HG02588 (cell line): ENCODE measurements around the gene TGM3.
"Not testable (repeated sequence)": the region's sequence is repeated elsewhere in the genome, so short reads cannot be mapped to it uniquely, and the experiment has no call there.

Experiments
- ATAC-seq: cut with Tn5 transposase; IDR thresholded peaks from one replicate; pipeline ENCODE4 v1.9.1; 2021; ENCODE audit warnings: mild to moderate bottlenecking, moderate library complexity; ENCODE audit not compliant: unreplicated experiment

Gene TGM3, protein sequence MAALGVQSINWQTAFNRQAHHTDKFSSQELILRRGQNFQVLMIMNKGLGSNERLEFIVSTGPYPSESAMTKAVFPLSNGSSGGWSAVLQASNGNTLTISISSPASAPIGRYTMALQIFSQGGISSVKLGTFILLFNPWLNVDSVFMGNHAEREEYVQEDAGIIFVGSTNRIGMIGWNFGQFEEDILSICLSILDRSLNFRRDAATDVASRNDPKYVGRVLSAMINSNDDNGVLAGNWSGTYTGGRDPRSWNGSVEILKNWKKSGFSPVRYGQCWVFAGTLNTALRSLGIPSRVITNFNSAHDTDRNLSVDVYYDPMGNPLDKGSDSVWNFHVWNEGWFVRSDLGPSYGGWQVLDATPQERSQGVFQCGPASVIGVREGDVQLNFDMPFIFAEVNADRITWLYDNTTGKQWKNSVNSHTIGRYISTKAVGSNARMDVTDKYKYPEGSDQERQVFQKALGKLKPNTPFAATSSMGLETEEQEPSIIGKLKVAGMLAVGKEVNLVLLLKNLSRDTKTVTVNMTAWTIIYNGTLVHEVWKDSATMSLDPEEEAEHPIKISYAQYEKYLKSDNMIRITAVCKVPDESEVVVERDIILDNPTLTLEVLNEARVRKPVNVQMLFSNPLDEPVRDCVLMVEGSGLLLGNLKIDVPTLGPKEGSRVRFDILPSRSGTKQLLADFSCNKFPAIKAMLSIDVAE

DNA sequence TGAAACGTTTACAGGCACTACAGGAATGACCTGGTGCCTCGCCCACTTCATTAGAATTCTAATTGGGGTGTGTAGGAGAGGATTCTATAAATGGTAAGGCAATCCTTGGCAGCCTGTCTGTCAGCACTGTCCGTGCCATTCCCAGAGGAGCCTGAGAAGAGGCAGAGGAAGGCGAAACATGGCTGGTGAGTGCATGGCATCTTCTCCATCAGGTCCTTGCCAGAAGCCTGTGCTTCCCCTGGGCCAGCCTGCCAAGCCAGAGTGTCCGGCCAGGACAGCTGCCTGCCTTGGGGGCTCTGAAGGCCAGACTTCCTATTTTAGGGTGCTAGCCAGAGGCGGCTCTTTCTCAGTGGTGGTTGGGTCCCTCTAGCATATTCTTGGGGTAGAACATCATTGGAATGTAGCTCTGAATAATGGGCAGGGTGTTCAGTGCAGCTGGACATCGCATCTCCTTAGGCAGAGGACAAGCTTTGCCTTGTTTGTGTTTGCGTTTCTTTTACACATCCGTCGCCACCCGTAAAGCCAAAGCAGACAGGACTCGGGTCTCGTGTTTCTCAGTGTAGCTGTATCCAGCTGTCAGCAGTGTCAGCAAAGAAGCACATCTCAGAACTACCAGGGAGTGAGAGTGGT lies at the start of gene TGM3:
TGM3 (plus strand) TSS at position 116 of the 630 bp plus-strand sequence; CDS start at position 179, 63 bp downstream.
- ATAC-seq, result no peak

DNA sequence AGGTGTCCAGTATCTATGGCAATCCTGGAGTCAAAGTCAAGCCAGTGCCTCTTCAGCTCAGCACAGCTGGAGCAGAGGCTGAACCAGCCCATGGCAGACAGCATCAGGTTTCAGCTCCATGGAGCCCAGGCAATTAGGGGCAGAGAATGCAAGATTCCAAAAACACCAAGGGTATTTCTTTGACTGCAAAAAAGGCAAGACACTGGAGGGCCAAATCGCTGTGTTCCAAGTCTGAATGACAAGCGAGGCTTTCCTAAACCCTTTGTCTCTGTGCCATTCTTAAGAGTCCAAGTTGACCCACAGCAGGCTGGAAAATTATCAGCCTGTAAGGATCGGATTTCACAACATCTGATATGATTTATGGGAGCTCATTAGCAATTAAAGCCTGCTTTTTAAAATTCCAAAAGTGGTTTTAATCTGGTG lies 49.7 kb upstream of the TGM3 start:
- ATAC-seq, result no peak

DNA sequence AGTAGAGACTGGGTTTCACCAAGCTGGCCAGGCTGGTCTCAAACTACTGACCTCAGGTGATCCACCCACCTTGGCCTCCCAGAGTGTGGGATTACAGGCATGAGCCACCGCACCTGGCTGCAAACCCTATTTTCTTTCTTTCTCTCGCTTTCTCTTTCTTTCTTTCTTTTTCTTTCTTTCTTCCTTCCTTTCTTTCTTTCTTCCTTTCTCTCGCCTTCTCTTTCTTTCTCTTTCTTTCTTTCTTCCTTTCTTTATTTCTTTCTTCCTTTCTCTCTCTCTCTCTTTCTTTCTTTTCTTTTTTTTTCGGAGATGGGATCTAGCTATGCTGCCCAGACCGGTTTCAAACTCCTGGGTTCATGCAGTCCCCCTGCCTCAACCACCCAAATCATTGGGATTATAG lies 47.0 kb upstream of the TGM3 start:
- no peak for ATAC-seq

- no peak for ATAC-seq
Observed at GRCh38 chr20:2249935-2250334, 45.9 kb upstream of the TGM3 start.

GRCh38 chr20:2252419-2252997 lies 43.3 kb upstream of the TGM3 start:
- ATAC-seq, result no peak

DNA sequence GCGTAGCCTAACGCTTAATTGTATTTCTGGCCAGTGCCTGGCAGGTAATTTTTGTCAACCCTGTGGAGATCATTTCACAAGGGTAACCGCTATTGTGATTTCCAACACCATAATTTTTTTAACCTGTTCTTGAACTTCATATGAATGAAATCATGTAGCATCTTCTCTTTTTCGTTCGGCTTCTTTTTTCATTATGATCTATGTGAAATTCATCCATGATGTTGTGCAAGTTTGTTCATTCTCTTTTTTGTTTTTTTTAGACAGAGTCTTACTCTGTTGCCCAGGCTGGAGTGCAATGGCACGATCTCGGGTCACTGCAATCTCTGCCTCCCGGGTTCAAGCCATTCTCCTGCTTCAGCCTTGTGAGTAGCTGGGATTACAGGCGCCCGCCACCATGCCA lies 42.5 kb upstream of the TGM3 start:
- ATAC-seq, result no peak

GRCh38 chr20:2254333-2254732 lies 41.5 kb upstream of the TGM3 start:
- no peak for ATAC-seq

DNA sequence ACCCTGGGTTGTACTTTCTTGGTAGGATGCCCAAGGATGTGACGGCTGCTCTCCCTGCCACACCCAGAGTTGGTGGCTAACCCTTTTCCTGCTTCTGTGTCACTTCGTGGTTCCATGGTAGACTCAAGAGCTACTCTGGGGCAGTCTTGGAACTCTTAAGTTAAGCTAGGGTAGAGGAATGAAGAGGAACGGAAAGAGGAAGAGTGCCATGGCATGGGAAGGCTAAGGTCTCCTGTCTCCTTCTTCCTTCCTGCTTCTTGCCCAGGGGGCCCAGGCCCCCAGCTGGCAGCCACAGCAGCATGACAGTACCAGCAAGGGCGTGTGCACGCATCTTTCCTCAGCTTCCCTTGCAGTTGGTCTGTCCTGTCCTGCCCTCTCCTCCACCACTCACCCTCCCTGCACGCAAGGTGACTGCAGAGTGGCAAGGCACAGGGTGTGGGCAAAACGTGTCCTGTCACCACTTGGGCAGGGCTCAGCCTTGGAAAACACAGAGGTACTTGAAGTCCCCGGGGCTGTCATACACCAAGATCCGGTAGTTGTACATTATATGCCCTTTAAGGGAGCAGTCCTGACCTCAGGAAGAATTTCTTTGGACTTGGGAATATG lies 39.8 kb upstream of the TGM3 start:
- no peak for ATAC-seq

GRCh38 chr20:2259731-2260130 lies 36.1 kb upstream of the TGM3 start:
- no peak for ATAC-seq

- no peak for ATAC-seq
Observed at GRCh38 chr20:2260250-2260649, 35.6 kb upstream of the TGM3 start.

DNA sequence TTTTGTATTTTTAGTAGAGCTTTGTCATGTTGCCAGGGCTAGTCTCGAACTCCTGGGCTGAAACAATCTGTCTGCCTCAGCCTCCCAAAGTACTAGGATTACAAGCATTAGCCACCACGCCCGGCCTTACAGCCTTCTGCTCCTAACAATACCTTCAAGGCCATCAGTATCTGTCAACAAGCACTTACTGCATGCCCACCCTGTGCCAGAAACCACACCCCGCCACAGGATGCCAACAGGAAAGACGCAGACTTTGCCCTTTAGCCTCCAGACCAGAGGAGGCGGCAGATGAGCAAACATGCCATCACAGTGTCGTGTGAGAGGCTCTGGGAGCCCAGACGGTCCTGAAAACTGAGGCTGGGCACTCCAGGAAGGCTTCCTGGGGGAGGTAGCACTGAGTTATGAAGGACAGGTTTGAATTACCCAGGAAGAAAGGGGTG lies 34.7 kb upstream of the TGM3 start:
- no peak for ATAC-seq

GRCh38 chr20:2261629-2262028 lies 34.2 kb upstream of the TGM3 start:
- no peak for ATAC-seq

- no peak for ATAC-seq
Observed at GRCh38 chr20:2264118-2264517, 31.7 kb upstream of the TGM3 start.

DNA sequence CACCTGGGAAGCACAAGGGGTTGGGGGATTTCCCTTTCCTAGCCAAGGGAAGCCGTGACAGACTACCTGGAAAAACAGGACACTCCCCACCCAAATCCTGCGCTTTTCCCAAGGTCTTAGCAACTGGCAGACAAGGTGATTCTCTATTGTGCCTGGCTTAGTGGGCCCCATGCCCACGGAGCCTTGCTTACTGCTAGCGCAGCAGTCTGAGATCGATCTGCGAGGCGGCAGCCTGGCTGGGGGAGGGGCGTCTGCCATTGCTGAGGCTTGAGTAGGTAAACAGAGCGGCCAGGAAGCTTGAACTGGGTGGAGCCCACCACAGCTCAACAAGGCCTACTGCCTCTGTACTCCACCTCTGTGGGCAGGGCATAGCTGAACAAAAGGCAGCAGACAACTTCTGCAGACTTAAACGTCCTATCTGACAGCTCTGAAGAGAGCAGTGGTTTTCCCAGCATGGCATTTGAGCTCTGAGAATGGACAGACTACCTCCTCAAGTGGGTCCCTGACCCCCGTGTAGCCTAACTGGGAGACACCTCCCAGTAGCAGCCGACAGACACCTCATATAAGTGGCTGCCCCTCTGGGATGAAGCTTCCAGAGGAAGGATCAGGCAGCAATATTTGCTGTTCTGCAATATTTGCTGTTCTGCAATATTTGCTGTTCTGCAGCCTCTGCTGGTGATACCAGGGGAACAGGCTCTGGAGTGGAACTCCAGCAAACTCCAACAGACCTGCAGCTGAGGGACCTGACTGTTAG lies 31.0 kb upstream of the TGM3 start:
- ATAC-seq, result not testable (repeated sequence)

DNA sequence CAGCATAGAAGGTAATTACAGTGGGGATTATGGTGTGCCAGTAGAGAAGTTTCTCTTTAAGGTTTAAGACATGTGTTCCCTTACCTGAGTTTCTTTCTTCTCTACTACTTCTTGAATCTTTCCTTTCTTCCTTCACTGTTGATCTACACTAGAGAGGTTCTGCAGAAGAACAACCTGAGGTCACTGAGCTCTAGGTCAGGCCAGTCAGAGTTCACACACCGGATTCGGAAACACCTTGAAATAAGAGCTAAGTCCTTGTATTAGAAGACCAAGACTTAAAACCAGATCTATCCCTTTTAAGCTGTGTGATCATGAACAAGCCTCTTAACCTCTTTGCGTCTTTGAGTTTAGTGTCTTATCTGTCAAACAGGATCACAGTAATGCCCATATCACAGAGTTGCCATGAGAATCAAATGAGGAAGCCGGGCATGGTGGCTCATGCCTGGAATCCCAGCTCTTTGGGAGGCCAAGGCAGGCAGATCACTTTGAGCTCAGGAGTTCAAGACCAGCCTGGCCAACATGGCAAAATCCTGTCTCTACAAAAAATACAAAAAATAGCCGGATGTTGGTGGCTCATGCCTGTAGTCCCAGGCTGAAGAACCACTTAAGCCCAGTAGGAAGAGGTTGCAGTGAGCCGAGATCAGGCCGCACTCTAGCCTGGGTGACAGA lies 22.0 kb upstream of the TGM3 start:
- ATAC-seq, result no peak

DNA sequence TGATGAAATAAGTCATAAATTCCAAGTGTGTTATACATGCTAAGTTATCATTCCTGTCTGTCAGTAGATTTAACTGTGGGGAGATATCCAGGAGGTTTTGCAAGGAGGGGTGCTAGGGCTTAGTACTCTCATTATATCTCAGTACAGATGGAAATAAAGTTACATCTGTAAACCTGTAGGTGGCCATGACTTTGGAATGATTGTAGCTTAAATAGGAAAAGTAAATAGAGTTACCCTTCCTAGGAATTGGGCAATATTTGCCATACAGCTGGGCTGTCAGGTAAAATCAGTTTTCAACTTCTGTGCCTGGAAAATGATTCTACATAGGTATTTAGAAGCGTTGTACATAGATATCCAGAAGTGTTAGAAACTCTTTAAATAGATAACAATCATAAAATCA lies 19.8 kb upstream of the TGM3 start:
- ATAC-seq, result no peak

GRCh38 chr20:2279253-2279779 lies 16.5 kb upstream of the TGM3 start:
- ATAC-seq, result no peak

GRCh38 chr20:2280082-2280481 lies 15.7 kb upstream of the TGM3 start:
- ATAC-seq, result no peak

DNA sequence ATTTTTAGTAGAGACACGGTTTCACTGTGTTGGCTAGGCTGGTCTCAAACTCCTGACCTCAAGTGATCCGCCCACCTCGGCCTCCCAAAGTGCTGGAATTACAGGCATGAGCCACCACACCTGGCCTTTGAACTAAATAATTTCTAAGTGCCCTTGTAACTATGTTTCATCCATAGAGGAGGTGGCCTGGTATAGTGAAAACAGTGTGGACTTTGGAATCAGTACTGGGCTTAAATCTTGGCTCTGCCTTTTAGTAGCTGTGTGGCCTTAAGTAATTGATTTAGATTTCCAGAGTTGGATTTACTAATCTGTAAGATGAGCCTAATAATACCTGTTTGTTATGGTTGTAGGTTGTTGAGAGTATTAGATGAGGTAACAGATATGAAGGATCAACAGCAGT lies 14.2 kb upstream of the TGM3 start:
- no peak for ATAC-seq

DNA sequence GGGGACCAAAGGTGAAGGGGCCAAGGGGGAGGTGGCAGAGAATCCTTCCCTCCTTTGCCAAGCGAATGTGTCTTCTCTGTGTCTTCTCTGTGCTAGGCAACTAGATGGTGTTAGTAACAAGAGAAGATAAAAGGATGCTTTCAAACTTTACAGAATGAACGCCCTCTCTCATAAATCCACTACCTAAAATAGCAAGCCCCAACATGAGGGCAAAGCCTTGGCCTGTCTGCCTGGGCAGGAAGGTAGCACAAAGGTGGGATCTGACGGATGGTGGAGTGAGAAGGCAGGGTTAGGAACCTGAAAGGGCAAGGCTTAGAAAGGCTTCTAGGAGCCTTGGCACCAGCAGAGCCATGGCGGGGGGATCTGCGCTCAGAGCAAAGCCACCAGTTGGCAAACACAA lies 13.6 kb upstream of the TGM3 start:
- ATAC-seq, result no peak
